ENCODE results near the gene SCFD2.
"Not testable (repeated sequence)": the region's sequence is repeated elsewhere in the genome, so short reads cannot be mapped to it uniquely, and the experiment has no call there.

The SCFD2 gene

GRCh38 chr4:53365486-53366300, at the start of gene SCFD2:
SCFD2 (minus strand) TSS chr4:53366061.
- peak; percentile 97 to 98 for DNase-seq

GRCh38 chr4:53409479-53409878, 43.6 kb upstream of the SCFD2 start:
- DNase-seq = not testable (repeated sequence)

GRCh38 chr4:53380221-53380620, 14.4 kb upstream of the SCFD2 start:
- no peak for DNase-seq

GRCh38 chr4:53378171-53378482, 12.3 kb upstream of the SCFD2 start:
- DNase-seq = no peak

- DNase-seq = peak; percentile 95
Measured at GRCh38 chr4:53377319-53378170, 11.7 kb upstream of the SCFD2 start, which contains the start of gene FIP1L1. FIP1L1 (plus strand) TSS chr4:53377641; CDS start chr4:53377839, 198 bp downstream.

GRCh38 chr4:53376900-53377299, 11.0 kb upstream of the SCFD2 start:
- DNase-seq = no peak

- DNase-seq = no peak
Measured at GRCh38 chr4:53374777-53375258, 9.0 kb upstream of the SCFD2 start.

GRCh38 chr4:53371843-53372521, 6.1 kb upstream of the SCFD2 start:
- DNase-seq = no peak

- DNase-seq = no peak
Measured at GRCh38 chr4:53371049-53371448, 5.2 kb upstream of the SCFD2 start.

- no peak for DNase-seq
Measured at GRCh38 chr4:53367721-53368120, 1.9 kb upstream of the SCFD2 start.

- no peak for DNase-seq
Measured at GRCh38 chr4:53366301-53366716, 448 bp upstream of the SCFD2 start.

- peak in 1 of 2 experiments; percentile 46 for DNase-seq
Measured at GRCh38 chr4:53365121-53365485, 758 bp downstream of the SCFD2 start.

GRCh38 chr4:53364624-53365023, 1.2 kb downstream of the SCFD2 start:
- DNase-seq = no peak

GRCh38 chr4:53362093-53362492, 3.8 kb downstream of the SCFD2 start:
- peak in 1 of 2 experiments; percentile 1 for DNase-seq

GRCh38 chr4:53361451-53361850, 4.4 kb downstream of the SCFD2 start:
- no peak for DNase-seq

- DNase-seq = no peak
Measured at GRCh38 chr4:53355930-53356521, 9.8 kb downstream of the SCFD2 start.

GRCh38 chr4:53354012-53354722, 11.7 kb downstream of the SCFD2 start:
- no peak for DNase-seq

- no peak for DNase-seq
Measured at GRCh38 chr4:53349091-53349491, 16.8 kb downstream of the SCFD2 start.

GRCh38 chr4:53348046-53348445, 17.8 kb downstream of the SCFD2 start:
- peak in 1 of 2 experiments; percentile 53 for DNase-seq

GRCh38 chr4:53346920-53347852, 18.7 kb downstream of the SCFD2 start:
- no peak for DNase-seq

GRCh38 chr4:53346392-53346791, 19.5 kb downstream of the SCFD2 start:
- DNase-seq = not testable (repeated sequence)
